NCI-H1436 (cell line): ENCODE data around the gene NSD2.
"Not testable (repeated sequence)": the region's sequence is repeated elsewhere in the genome, so short reads cannot be mapped to it uniquely, and the experiment has no call there.

Experiments
- DNase-seq: peaks from one replicate; lab custom pipeline; 2025; lab: John Stamatoyannopoulos, UW

NSD2 gene

DNA sequence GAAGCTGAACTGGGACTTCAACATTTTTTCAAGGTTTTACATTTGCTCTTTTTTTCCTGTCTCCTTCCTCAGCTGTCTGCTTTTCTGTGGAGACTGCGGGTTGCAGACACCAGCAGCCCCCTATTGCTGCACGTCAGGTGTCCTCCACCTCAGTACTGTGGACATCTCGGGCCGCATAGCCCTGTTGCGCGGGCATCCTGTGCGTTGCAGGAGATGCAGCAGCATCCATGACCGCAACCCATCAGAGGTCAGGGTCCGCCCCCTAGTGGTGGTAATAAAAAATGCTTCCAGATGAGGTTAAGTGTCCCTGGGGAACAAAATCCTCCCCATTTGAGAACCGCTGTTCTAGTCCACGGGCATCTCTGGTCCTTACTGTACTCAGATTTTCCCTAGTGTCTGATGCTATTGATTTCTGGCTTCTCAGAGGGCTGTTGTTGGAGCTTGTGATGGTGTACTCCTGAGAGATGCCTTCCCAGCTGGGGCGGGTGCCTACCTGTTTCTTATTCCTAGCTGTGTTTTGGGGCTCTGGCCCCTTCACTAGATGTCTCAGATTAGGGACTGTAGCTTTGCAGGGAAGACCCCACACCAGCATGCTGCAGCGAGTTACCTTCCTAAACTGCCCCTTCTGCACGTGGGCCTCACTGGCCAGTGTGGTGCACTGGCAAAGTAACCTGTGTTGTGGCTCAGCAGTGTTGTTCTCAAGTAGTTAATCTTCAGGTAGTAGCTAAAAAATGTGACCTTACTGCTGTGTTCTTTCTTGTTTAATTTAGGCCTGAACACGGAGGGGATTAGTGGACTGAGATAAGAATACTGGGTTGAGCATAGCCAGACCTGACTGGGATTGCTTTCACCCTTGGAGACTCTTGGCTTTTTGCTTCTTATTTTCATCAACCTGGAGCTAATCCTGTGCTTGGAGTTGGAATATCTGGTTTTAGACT is 28.2 kb downstream of the NSD2 start:
- peak; percentile 76 for DNase-seq

DNA sequence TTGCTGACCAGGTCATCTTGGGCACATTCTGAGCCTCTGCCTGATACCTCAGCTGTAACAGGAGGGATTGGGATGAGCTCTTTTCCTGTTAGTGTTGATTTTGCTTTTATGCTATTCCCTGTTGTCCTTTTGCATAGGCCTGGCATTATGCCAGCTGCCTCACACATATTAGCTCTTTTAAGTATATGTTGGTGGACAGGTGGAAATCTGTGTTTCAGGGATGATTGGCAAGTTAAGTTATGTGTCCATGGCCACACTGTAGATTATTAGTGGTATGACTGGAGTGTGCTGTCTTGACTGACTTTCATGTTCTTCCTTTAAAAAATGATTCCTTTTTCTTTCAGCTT is 28.9 kb downstream of the NSD2 start:
- DNase-seq, result no peak

DNA sequence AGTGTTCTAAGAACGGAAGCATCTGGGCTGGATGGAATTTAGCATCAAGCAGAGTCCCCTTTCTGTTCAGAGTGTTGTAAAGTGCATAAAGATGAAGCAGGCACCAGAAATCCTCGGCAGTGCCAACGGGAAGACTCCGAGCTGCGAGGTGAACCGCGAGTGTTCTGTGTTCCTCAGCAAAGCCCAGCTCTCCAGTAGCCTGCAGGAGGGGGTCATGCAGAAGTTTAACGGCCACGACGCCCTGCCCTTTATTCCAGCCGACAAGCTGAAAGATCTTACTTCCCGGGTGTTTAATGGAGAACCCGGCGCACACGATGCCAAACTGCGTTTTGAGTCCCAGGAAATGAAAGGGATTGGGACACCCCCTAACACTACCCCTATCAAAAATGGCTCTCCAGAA is 29.4 kb downstream of the NSD2 start:
- no peak for DNase-seq

DNA sequence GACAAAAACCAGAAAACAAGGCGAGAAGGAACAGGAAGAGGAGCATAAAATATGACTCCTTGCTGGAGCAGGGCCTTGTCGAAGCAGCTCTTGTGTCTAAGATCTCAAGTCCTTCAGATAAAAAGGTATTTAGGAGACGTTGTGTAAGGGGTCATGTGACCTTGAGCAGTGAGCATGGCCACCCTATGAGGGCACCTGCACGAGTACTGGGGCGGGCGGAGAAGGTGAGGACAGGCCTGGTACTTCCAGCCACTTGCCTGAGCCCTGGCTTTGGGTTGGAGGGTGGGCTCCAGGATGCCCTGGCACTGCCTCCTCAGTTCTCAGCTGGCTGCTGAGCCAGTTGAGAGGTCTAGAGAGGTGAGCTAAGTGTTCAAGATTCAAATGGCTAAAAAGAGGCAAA is 29.9 kb downstream of the NSD2 start:
- no peak for DNase-seq

DNA sequence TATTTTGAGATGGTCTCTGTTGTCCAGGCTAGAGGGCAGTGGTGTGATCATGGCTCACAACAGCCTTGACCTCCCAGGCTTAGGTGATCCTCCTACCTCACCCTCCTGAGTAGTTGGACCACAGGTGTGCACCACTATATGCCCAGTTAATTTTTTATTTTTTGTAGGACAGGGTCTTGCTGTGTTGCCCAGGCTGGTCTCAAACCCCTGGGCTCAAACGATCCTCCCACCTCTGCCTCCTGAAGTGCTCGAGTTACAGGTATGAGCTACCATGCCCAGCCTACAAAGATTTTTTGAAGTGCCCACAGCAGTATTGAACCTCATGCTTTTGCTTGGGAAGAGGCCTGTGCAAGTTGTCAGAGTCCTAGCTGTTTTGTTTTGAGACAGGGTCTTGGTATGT is 31.1 kb downstream of the NSD2 start:
- no peak for DNase-seq

DNA sequence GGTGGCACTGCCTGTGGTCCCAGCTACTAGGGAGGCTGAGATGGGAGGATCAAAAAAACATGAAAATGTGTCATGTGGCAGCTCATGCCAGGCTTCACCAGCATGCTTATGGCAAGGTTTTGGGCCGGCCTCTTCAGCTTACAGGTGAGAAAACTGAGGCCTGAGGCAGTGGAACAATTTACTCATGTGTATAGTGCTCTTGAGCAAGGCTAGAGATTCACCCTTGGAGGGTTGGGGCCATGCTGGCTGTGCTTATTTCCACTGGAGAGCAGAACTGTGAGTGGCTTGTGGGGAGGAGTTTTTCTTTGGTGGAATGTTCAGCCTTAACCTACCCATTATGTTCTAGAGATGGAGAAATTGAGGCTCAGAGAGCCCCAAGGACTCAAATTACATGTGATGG is 31.8 kb downstream of the NSD2 start:
- no peak for DNase-seq

DNA sequence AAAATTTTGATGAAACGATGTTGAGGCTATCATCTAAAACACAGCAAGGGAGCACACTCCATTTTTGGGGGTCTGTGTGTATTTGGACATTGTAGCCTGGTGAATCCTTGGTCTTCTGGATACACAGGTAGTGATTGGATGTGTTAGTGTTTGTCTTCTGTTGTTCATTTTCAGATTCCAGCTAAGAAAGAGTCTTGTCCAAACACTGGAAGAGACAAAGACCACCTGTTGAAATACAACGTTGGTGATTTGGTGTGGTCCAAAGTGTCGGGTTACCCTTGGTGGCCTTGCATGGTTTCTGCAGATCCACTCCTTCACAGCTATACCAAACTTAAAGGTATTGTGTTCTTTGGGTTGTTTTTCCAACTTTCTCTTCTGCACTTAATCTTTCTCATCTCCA is 32.8 kb downstream of the NSD2 start:
- DNase-seq, result no peak

DNA sequence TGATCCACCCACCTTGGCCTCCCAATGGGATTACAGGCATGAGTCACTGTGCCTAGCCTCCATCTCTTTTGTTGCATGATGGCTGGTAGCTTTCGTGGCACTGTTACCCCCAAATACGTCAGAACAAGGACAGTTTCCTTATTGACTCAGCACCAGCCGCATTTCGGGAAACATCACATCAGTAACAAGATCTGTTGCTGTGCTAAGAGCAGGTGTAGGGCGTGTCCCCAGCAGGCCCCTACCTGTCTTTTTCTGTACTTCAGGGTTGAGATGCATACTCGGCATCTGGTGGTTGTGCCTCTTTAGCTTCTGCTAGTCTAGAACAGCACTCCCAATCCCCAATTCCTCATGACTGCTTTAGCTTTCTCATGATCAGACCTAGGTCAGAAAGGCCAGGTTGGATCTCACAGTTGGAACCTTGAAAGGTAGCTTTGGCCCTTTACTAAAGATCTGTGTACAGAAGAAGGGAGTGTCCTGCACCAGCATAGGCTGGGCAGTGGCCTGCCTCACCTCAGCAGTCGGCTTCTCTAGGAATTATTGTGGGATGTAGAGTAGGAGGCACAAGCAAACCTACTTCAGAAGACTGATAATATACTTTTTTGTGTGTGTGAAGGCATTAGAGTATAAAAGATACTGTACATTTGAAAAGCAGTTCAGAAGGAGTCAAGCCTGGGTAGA is 36.8 kb downstream of the NSD2 start:
- DNase-seq, result peak; percentile 23

DNA sequence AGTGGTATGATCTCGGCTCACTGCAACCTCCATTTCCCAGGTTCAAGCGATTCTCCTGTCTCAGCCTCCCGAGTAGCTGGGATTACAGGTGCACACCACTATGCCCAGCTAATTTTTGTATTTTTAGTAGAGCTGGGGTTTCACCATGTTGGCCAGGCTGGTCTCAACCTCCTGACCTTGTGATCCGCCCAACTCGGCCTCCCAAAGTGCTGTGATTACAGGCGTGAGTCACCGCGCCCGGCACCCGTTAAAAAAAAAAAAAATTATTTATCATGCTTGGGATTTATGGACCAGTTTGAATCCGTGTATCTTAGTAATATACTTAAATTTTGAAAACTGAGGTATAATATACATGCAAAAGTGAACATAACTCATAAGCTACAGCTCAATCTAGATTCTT is 38.5 kb downstream of the NSD2 start:
- not testable (repeated sequence) for DNase-seq

DNA sequence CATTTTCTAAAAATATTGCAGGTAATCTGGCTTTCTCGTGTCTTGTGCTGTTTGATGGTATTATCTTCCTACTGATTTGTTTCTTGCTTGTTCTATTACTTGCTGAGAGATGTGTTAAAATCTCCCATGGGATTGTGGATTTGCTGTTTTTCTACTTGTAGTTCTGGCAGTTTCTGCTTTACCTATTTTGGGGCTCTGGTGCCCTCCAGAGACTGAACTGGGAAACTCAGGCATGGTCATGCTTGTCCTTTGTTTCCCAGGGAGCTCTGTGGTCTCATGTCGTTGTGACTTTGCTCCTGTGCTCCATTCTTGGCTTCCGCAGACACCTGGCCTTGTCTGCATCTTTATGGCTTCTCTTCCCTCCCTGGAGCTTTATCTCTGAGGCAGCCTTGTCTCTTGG is 39.5 kb downstream of the NSD2 start:
- peak; percentile 13 for DNase-seq

DNA sequence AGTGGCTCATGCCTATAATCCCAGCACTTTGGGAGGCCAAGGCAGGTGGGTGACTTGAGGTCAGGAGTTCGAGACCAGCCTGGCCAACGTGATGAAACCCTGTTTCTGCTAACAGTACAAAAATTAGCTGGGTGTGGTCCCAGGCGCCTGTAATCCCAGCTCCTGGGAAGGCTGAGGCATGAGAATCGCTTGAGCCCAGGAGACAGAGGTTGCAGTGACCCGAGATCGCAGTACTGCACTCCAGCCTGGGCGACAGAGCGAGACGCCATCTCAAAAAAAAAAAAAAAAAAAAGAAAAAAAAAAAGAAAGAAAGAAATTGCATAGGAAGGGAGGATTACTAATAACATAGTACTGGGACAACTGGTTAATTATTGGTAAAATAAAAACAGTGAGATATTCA is 40.1 kb downstream of the NSD2 start:
- not testable (repeated sequence) for DNase-seq

DNA sequence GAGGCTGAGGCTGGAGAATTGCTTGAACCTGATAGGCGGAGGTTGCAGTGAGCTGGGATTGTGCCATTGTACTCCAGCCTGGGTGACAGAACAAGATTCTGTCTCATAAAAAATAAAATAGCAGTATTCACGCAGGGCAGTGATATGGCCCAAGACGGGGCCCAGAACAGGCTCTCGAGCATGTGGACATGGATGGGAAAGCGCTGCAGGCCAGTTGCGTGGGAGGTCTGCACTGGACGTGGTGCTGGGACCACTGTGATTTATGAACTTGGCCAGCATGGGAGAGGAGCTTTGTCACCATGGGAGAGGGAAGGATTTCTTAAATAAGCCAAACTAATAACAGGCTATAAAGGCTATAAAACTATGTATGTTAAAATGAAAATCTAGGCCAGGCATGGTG is 51.6 kb downstream of the NSD2 start:
- no peak for DNase-seq

DNA sequence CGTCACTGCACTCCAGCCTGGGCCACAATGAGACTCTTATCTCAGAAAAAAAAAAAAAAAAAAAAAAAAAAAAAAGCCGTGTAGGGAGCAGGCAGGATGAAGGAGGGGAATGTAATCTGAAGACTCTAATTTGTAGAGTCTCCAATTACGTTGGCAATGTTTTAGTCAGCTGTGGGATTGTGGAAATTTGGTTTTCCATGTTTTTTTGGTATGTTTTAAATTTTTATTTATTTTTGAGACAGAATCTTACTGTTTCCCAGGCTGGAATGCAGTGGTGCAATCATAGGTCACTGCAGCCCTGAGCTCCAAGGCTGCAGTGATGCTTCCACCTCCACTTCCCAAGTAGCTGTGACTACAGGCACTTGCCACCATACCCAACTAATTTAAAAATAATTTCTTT is 56.5 kb downstream of the NSD2 start:
- DNase-seq, result no peak

DNA sequence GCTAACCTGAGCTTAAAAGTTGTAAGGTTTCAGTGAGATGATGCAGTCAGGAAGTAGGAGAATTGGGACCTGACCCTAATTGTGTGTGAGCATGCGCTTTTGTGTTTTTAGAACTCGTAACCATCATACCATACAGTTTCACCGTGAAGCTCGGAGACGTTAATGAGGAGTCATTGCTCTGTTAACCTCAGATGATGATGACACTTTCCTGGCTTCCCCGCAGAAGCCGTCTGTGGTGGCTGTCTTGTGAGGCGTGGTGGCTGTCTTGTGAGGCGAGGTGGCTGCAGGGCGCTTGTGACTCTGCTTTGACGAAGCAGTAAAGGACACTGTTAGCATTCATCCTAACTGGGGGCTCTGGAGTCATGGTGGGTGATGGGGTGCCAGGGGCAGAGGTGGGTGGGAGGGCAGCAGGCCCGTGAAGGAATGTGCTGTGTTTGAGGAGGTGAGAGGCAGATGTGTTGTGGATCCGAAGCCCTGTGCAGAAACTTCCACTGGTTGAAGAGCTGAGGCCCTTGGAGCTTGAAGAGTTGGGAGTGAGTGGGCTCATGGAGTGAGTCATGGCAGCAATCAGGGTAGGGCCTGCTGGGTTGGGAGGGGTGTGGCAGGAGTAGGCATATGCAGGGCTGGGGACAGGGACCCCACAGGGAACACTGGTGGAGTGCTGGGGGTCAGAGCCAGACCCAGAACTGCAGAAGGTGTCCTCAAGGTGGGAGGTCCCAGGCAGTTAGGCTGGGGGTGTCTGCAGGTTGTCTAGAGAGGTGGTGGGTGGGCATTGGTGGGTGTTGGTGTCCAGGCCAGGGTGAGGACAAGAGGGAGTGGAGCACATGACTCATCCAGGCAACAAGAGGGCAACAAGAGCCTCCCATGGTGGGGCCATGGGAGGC is 57.4 kb downstream of the NSD2 start:
- DNase-seq, result no peak

DNA sequence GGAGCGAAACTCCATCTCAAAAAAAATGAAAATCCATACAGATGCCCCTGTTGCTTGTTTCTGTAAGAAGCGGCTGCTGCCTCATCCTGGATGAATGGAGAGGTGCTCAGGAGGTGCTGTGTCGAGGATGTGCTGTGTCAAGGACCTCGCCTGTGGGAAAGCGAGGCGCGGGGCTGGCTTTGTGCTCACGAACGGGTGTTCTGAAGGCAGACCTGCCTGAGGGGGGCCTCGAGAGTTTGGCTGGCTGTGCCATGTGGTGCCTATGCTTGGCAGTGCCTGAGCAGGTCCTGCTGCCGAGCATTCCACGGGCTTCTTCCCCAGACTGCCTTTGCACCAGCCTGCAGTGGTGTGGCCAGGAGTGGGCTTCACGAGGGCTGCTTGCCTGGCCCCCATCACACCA is 61.5 kb downstream of the NSD2 start:
- no peak for DNase-seq

DNA sequence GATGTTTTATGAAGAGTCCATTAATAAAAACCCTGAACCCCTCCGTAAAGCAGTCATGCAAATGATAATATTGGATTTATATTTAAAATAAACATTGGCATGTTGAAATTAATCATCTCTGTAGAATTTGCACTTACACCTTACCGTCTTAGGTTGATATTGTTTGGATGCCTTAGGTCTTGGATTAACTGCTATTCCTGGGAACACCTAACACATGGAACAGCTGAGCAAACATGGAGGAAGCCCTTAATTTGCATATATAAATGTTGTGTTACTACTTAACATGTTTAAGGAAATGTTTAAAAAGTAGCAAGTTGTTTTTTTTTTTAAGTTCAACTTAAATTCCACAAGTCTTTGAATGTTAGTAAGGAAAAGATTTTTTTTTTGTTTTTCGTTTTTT is 62.5 kb downstream of the NSD2 start:
- no peak for DNase-seq

DNA sequence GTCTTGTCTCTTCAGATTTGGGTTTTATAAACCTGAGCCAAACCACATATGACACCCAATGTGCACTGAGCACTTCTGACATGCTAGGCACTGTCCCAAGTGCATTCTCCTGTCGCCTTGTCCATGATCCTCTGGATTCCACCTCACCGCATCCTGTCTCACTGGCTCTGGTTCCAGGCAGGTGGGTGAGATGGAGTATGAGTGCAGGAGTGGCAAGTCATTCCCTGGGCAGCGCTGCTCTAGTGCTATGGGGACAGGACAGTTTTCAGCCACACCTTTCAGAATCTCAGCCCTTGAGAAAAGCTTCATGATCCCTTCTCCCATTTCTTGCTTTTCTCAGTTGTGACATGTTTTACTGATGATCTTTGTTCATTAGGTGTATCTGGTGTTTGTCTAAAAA is 66.4 kb downstream of the NSD2 start:
- no peak for DNase-seq

DNA sequence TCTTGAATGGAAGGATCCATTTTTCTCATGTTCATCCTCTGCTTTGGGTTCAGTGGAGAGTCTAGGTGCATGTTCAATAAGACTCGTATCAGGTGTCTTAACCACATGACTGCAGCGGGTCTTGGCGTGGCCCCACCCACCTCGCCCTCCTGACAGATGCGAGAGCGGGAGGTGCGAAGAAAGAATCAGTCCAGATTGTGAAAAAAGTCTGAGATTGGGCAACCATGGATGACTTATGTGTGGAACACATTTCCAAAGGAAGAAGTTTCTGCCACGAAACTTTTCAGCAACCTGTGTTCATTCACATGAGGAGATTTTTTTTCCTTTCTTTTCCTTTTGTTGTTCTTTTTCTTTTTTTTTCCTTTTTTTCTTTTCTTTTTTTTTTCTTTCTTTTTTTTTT is 66.8 kb downstream of the NSD2 start:
- DNase-seq, result no peak

DNA sequence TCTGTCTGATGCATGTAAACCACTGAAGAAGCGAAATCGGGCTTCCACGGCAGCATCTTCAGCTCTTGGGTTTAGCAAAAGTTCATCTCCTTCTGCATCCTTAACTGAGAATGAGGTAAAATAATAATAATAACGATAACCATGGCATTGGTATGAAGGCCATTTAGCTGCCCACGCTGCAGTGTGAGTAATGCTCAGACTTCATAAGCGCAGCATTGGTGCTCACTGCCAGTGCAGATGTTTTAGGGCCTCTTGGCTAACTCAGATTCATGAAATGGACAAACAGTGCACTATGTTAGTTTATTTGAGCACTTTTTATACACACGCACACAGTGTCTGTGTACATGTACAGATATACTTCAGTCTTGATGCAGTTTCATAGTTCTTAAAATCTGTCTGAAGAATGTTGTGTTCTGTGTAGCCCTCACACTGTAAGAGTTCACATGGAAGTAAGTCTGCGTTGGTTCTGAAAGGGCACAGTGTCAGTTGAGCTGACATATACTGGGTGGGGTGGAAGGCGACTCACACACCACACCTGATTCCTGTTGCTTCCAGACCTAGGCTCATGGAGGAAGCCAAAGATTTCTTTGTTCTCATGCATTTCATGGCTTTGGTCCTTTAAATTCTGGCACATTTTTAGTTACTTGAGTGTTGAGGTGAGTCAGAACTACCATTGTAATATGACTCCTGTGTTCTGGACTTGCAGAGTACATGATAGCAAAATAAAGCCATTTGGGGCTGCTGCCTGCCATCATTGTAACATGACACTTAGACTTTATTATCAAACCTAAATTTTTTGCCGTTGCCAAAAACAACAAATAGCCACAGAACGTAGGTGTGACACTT is 68.7 kb downstream of the NSD2 start:
- DNase-seq, result no peak

DNA sequence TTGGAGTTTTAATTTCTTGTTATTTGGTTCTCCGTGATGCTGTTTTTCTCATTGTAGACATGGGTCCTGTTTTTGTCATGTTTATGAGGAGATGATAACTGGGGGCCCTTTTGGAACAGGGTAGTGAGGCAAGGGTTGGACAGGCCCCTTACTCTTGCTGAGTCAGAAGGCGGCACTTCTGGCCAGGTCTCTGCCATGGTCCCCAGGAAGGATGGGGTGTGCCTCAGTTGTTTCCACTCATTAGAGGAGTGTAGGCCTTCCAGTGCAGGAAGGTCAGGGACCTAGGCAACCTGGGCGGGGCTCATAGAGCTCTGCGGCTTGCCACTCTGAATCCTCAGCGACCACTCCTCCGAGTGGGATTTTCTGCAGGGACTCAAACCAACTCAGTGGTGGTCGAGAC is 69.4 kb downstream of the NSD2 start:
- DNase-seq, result no peak

DNA sequence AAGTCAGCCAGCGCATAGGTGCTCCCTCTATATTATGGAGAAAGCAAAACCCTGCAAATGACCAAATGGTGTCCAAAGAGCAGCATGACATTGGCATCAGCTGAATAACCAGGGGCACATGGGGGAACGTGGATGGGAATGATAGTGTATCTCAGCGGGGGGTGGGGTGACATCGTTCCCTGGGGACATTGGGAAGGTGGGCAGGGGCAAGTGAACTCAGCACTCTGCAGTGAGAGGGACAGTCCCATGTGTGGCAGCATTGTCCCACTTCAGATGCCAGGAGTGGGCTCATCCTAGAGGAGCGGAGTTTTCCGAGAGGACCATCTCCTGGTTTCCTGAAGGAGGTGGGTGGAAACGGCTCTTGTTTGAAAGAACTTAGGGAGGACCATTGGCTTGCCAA is 72.7 kb downstream of the NSD2 start:
- no peak for DNase-seq
